ENCODE data around the gene ITGB1BP1. TPM values are rescaled to one million over a fixed set of nuclear protein-coding genes. Genes with fewer than 3 reads are reported as not detected.

ITGB1BP1 gene
- total RNA-seq, 4 donors from 2014 or later: 59.6 to 91.4 (median 66.1) TPM

DNA sequence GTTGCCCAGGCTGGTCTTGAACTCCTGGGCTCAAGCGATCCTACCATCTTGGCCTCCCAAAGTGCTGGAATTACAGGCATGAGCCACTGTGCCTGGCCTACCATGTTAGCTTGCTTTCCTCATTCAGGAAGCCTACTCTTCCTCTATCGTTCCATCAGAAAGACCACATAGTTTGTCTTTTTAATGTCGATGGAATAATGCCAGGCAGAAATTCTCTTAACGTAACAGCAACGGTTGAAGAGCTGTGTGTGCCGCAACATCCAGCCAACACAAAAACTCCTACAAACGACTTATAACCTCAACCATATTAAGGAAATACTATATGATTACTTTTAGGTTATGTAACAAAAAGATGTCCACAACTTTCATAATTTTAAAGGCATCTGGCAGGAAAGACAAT is 10.5 kb downstream of the ITGB1BP1 start:
- intact Hi-C loops (cut with DNase I): no loop called here
- Histone ChIP-seq H3K27me3 (no peaks in the 10 kb centered on the region), H3K9me3 (no peaks in the 10 kb centered on the region), H3K36me3 (peaks cover 19 to 88% (median 47%) of the 10 kb centered on the region in 4 donors), H3K4me3 (no peak overlapping the region), H3K27ac (replicated peaks in 1 of 4) (no peak overlapping the region), H3K4me1 (peaks cover 0 to 23% (median 3%) of the 10 kb centered on the region in 4 donors)
- WGBS: 85% methylated on average over 7 of the region's 7 CpGs
- DNase-seq (ENCODE audit: extremely low spot score): no peak
- TF ChIP-seq POLR2A (IDR thresholded peaks at IDR 0.05; ENCODE audit: low read depth) (no peak), EP300 (IDR thresholded peaks at IDR 0.05) (no peak), POLR2AphosphoS5 (IDR thresholded peaks at IDR 0.05) (no peak)
- TF ChIP-seq, protein P1, sequence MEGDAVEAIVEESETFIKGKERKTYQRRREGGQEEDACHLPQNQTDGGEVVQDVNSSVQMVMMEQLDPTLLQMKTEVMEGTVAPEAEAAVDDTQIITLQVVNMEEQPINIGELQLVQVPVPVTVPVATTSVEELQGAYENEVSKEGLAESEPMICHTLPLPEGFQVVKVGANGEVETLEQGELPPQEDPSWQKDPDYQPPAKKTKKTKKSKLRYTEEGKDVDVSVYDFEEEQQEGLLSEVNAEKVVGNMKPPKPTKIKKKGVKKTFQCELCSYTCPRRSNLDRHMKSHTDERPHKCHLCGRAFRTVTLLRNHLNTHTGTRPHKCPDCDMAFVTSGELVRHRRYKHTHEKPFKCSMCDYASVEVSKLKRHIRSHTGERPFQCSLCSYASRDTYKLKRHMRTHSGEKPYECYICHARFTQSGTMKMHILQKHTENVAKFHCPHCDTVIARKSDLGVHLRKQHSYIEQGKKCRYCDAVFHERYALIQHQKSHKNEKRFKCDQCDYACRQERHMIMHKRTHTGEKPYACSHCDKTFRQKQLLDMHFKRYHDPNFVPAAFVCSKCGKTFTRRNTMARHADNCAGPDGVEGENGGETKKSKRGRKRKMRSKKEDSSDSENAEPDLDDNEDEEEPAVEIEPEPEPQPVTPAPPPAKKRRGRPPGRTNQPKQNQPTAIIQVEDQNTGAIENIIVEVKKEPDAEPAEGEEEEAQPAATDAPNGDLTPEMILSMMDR (IDR thresholded peaks at IDR 0.05): no peak

DNA sequence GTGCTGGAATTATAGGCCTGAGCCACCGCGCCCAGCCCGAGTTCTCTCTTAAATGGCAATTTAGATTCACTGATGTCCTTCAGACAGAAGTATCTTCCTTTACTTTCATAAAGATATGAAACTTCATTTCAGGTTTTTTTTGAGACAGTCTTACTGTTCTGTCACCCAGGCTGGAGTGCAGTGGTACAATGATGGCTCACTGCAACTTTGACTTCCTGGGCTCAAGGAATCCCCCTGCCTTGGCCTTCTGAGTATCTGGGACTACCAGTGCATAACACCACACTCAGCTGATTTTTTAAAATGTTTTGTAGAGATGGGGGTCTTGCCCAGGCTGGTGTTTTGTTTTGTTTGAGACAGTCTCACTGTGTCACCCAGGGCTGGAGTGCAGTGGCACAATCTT is 13.2 kb downstream of the ITGB1BP1 start:
- Histone ChIP-seq H3K27me3 (no peaks in the 10 kb centered on the region), H3K27ac (replicated peaks in 1 of 4) (no peak overlapping the region), H3K4me3 (no peak overlapping the region), H3K36me3 (peaks cover 19 to 73% (median 41%) of the 10 kb centered on the region in 4 donors), H3K4me1 (peaks cover 0 to 28% (median 19%) of the 10 kb centered on the region in 4 donors), H3K9me3 (no peaks in the 10 kb centered on the region)
- TF ChIP-seq POLR2AphosphoS5 (IDR thresholded peaks at IDR 0.05) (no peak), POLR2A (IDR thresholded peaks at IDR 0.05; ENCODE audit: low read depth) (no peak), EP300 (IDR thresholded peaks at IDR 0.05) (no peak)
- TF ChIP-seq, protein P1 (IDR thresholded peaks at IDR 0.05): no peak
- no peak for DNase-seq (ENCODE audit: extremely low spot score)
- WGBS: 96% methylated on average over 3 of the region's 3 CpGs
- intact Hi-C loops (cut with DNase I): no loop called here

- H3K4me1 ChIP-seq: peaks cover 9 to 42% (median 33%) of the 10 kb centered on the region in 4 donors
- no peak overlapping the region for H3K27ac ChIP-seq (replicated peaks in 1 of 4)
- no peaks in the 10 kb centered on the region for H3K27me3 ChIP-seq
- H3K4me3 ChIP-seq: no peak overlapping the region
- no peaks in the 10 kb centered on the region for H3K9me3 ChIP-seq
- intact Hi-C loops (cut with DNase I): no loop called here
- no peak for DNase-seq (ENCODE audit: extremely low spot score)
- peaks cover 19 to 65% (median 43%) of the 10 kb centered on the region in 4 donors for H3K36me3 ChIP-seq
- no peak for TF ChIP-seq POLR2A (IDR thresholded peaks at IDR 0.05; ENCODE audit: low read depth)
- no peak for TF ChIP-seq POLR2AphosphoS5 (IDR thresholded peaks at IDR 0.05)
- no peak for TF ChIP-seq EP300 (IDR thresholded peaks at IDR 0.05)
- TF ChIP-seq, protein P1 (IDR thresholded peaks at IDR 0.05): no peak
- 79% methylated on average over 8 of the region's 9 CpGs for WGBS
Observed at GRCh38 chr2:9408641-9409151, 14.6 kb downstream of the ITGB1BP1 start.

DNA sequence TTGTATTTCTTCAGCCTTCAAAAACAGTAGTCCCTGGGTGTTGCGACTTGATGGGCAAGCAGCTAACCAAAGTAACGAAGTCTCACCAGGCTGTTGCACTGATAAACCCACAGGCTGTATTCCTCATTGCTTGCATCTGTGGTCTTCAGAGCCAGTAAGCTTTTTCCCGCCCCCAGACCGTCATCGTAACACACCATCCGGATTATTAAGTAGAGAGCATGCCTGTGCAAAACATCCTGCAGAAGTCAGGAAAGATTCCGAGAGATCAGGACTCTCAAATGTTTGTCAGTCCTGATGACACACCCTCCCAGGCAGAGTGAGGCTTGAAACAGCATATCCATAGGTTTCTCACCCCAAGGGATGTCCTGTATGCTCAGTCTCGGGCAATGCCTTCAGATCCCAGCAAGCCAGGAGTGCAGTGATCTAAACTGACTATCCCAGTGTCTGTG is 15.9 kb downstream of the ITGB1BP1 start:
- H3K36me3 ChIP-seq: peaks cover 19 to 68% (median 45%) of the 10 kb centered on the region in 4 donors
- peaks cover 11 to 50% (median 40%) of the 10 kb centered on the region in 4 donors for H3K4me1 ChIP-seq
- no peak for TF ChIP-seq POLR2A (IDR thresholded peaks at IDR 0.05; ENCODE audit: low read depth)
- TF ChIP-seq POLR2AphosphoS5 (IDR thresholded peaks at IDR 0.05): no peak
- TF ChIP-seq, protein P1 (IDR thresholded peaks at IDR 0.05): no peak
- no peak for TF ChIP-seq EP300 (IDR thresholded peaks at IDR 0.05)
- no peaks in the 10 kb centered on the region for H3K27me3 ChIP-seq
- 60% methylated on average over 8 of the region's 8 CpGs for WGBS
- DNase-seq (ENCODE audit: extremely low spot score): no peak
- H3K4me3 ChIP-seq: no peak overlapping the region
- intact Hi-C loops (cut with DNase I): no loop called here
- peak overlapping the region; percentile 24 to 64 (median 54) for H3K27ac ChIP-seq (replicated peaks in 1 of 4)
- H3K9me3 ChIP-seq: no peaks in the 10 kb centered on the region
